NCI-H2107 treated with DMSO at 0.1 percent for 48 hours (cell line): ENCODE results near the gene UQCC5.

Experiments used
- DNase-seq: peaks from one replicate; lab custom pipeline; 2025; ENCODE audit not compliant: unreplicated experiment; lab: John Stamatoyannopoulos, UW

UQCC5 gene

DNA sequence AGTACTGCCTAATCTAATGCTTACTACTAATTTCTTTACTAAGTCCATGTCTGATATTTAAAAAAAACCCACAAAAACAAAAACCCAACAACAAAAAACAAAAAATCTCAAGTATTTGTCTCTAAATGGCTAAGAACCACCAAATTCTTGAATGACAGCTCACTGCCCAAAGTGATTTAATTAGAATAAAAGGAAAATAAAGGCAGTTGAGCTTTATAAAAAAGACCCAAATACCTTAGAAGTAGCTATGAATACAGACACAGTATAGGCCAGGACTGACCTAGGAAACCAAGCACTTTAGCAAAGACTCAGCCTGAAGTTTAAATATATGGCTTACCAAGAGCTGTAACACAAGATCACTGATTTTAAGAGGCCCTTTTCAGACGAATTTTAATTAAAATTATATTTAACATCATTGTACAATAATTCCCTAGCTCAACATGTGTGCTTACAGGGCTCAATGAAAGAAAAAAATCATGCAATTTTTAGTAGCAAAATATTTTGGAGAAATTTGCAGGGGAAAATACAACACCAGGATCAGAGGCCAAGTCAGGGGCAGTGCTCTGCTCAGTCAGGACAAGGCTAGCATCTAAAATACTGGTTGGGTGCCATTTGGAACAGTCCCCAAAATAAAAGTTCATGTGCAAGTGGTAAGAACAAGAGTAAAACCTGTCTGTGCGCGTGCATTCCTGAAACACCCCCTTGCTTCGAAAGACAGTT lies 24.8 kb downstream of the UQCC5 start:
- no peak for DNase-seq

DNA sequence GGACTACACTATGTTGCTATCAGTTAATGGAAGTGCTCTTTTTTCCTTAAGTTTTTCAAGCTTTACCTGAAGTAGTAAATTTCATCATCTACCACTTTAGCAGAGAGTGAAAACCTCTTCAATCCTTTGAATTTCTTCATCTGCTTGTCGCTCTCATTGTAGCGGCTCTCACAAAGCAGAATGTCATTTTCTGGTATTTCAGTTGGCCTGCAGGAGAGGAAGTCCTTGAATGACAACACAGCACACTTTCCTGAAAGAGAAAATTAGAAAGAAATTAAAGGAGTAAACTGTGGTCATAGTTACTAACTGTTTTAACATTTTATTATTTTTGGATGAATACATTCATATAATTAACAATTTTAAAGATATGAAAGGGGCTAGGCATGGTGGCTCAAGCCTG lies 27.6 kb downstream of the UQCC5 start:
- DNase-seq = no peak

DNA sequence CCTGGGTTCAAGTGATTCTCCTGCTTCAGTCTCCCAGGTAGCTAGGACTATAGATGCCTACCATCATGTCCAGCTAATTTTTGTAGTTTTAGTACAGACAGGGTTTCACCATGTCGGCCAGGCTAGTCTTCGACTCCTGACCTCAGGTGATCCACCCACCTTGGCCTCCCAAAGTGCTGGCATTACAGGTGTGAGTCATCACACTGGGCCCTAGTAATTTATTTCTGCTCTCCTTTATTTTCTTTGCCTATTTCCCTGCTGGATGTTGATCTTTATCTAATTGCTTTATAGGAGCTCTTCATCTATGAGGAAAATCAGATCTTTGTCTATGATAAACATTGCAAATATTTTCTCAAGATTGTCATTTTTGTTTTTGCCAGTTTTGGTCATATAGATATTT lies 31.7 kb downstream of the UQCC5 start:
- DNase-seq = no peak

DNA sequence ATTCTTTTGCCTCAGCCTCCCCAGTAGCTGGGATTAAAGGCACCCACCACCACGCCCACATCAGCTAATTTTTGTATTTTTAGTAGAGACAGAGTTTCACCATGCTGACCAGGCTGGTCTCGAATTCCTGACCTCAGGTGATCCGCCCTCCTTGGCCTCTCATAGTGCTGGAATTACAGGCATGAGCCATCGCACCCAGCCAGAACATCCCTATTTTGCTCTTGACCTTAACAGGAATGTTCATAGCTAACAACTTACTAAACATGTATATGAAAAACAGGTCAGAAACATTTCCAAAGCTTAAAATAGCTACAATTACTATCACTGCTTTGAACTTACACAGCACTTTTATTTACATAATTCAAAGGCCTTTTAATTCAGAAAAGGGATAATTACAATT lies 33.7 kb downstream of the UQCC5 start:
- no peak for DNase-seq

GRCh38 chr3:52572221-52572620 lies 35.8 kb downstream of the UQCC5 start:
- no peak for DNase-seq

GRCh38 chr3:52574056-52574965 lies 37.9 kb downstream of the UQCC5 start:
- DNase-seq = no peak
